ENCODE measurements around the gene AGPAT1.
"Not testable (repeated sequence)": the region's sequence is repeated elsewhere in the genome, so short reads cannot be mapped to it uniquely, and the experiment has no call there.

The AGPAT1 gene, protein sequence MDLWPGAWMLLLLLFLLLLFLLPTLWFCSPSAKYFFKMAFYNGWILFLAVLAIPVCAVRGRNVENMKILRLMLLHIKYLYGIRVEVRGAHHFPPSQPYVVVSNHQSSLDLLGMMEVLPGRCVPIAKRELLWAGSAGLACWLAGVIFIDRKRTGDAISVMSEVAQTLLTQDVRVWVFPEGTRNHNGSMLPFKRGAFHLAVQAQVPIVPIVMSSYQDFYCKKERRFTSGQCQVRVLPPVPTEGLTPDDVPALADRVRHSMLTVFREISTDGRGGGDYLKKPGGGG

GRCh38 chr6:32175711-32176475 is at the start of gene AGPAT1:
AGPAT1 (minus strand) TSS chr6:32176084; CDS start chr6:32171496, 4,588 bp downstream.
- peak; percentile 95 for DNase-seq (ENCODE audit: low read depth)

- no peak for DNase-seq (ENCODE audit: low read depth)
Observed at GRCh38 chr6:32224696-32225095, 48.8 kb upstream of the AGPAT1 start.

DNA sequence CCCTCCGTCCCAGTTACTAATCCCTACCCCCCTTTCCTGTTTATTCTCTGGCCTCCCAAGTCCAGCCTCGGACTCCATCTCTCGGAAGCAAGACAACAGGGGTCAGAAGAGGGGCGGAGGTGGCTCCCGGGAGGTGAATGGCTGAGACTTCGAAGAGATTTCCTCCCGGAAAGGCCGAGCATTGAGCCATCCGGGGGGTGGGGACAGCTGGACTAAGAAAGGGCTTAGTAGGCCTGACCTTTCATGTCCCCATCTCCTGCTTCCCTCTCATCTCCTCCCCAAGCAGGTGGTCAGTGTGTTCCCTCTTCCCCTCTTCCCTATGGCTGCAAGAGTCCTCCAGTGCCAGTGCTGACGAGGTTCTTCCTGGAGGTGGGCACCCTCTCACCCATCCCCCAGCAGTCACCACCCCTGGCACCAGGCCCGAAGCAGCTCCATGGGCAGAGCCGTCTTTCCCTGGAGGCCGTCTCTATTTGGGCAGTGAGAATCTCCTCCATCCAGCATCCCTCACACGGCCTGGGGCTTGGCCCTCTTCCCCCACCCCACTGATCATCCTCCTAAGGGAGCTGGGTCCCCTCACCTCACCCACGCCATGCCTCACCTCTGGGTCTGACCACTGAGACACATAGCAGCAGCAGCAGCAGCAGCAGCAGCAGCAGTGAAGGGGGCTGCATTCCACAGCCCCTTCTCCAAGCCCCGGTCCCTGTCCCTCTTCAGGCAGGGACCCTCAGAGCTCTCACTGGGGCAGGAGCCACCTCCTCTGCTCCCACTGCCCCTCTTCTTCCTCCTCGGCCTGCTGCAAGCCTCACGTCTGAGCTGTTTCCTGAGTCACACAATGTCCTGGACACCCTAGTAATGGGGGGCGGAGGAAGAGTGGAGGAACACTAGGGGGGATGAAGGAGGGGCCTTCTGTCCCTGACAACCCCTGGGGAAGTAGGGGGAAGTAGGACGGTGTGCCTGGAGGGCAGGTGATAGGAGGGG is 47.7 kb upstream of the AGPAT1 start, which contains the start of gene NOTCH4:
Gene NOTCH4 (minus strand): TSS at position 810 of the 978 bp plus-strand sequence. CDS start 139 bp downstream, at position 671.
- no peak for DNase-seq (ENCODE audit: low read depth)

- no peak for DNase-seq (ENCODE audit: low read depth)
Observed at GRCh38 chr6:32222333-32223230, 46.7 kb upstream of the AGPAT1 start.

DNA sequence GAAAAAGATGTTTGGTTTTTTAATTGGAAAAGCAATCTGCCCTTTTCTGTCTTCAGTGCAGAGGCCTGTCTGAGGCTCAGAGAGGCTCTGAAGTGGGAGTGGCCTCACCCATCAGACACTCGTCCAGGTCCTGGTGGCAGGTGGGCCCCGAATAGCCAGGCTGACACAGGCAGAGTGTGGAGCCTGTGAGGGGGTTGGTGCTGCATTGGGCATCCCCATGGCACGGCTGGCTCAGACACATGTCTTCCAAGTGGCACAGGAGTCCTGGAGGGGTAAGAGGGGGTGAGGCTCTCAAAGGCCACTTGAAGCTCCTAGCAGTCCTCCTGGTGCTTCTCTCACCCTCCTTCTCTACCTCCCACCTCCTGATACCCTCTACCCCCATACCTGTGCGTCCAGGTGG is 44.1 kb upstream of the AGPAT1 start:
- DNase-seq (ENCODE audit: low read depth) = no peak

- no peak for DNase-seq (ENCODE audit: low read depth)
Observed at GRCh38 chr6:32218167-32218566, 42.3 kb upstream of the AGPAT1 start.

DNA sequence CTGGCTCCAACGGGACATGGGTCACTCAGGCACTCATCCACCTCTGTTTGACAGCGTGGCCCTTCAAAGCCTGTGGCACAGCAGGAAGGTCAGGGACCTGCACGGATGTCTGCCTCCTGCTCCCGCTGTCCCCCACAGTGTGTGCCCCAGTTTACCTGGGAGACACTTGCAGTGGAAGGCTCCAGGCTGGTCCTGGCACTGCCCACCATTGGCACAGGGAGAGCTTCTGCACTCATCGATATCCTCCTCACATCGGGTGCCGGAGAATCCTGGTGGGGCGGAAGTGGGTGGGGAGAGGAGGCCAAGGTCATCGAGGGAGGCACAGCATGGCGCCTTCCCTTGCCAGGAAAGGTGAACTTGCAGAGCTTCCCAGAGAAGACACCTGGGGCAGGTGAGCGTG is 41.1 kb upstream of the AGPAT1 start:
- no peak for DNase-seq (ENCODE audit: low read depth)

DNA sequence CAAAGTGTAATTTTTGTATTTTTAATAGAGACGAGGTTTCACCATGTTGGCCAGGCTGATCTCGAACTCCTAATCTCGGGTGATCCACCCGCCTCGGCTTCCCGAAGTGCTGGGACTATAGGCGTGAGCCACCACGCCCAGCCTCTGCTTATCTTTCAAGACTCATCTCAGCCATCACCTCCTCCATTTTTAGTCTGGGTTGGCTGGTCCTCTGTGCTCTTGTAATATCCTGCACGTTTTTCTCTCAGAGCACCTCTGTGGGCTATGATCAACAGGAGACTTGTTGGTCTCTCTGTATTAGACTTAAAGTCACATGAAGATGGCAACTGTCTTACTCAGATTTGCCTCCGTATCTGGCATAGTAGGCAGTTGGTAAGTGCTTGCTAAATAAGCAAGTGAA is 40.4 kb upstream of the AGPAT1 start:
- DNase-seq (ENCODE audit: low read depth) = no peak

GRCh38 chr6:32215617-32216016 is 39.7 kb upstream of the AGPAT1 start:
- DNase-seq (ENCODE audit: low read depth) = no peak

- DNase-seq (ENCODE audit: low read depth) = no peak
Observed at GRCh38 chr6:32214126-32214525, 38.2 kb upstream of the AGPAT1 start.

GRCh38 chr6:32213649-32214048 is 37.8 kb upstream of the AGPAT1 start:
- DNase-seq (ENCODE audit: low read depth) = no peak

DNA sequence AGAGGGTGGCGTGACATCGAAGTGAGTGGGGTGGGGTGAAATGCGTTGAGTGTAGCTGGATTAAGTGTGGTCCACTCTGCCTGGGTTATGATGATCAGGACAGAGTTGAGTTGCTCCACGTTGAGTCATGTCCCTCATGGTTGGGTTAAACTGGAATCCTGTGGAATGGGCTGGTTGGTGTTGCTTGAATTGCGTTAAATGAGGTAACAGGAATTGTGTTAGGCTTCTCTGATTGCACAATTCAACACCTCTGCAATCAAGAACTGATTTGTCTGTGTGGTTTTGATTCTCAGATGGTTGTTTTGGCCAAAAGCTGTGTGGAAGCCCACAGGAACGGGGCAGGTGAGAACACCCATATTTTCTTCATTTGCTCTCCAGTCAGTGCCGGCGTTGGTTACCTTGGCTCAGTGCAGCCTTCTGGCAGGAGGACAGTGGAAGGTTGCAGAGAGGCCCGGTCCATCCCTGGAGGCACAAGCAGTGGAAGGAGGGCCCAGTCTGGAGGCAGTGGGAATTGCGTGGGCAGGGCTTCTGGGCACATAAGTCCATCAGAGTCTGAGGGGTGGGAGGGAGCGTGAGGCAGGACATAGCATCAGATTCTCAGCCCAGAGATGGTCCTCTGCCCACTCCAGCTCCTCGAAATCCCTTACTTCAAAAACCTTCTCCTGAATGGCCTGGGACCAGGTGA is 36.3 kb upstream of the AGPAT1 start:
- DNase-seq (ENCODE audit: low read depth) = no peak

GRCh38 chr6:32211432-32211831 is 35.5 kb upstream of the AGPAT1 start:
- DNase-seq (ENCODE audit: low read depth) = not testable (repeated sequence)

DNA sequence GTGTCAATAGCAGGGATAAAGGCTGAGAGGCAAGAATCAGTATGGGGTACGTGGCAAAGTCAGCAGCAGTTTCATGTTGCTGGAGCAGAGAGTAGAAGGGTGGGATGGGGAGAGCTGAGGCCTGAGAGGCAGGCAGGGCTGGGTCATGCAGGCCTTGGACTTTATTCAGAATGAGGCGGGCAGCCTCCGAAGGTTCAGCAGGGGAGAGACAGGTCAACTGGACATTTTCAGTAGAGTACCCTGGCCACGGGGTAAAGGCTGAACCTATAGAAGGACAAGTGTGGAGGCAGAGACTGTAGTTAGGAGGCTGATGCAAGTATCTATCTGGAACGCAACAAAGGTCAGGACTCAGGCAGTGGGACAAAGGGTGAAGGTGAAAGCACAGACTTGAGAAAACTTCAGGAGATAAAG is 34.3 kb upstream of the AGPAT1 start:
- DNase-seq (ENCODE audit: low read depth) = no peak

DNA sequence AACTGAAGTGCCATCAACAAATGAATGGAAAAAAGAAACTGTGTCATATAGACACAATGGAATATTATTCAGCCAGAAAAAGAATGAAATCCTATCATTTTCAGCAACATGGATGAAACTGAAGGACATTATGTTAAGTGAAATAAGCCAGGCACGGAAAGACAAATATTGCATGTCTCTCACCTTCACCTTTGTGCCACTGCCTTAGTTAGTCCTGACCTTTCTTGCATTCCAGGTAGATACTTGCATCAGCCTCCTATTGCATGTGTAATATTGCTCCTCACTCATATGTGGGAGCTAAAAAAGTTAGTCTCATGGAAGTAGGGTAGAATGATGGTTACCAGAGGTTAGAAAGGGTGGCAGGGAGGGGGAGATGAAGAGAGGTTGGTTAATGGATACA is 33.1 kb upstream of the AGPAT1 start:
- DNase-seq (ENCODE audit: low read depth) = no peak

DNA sequence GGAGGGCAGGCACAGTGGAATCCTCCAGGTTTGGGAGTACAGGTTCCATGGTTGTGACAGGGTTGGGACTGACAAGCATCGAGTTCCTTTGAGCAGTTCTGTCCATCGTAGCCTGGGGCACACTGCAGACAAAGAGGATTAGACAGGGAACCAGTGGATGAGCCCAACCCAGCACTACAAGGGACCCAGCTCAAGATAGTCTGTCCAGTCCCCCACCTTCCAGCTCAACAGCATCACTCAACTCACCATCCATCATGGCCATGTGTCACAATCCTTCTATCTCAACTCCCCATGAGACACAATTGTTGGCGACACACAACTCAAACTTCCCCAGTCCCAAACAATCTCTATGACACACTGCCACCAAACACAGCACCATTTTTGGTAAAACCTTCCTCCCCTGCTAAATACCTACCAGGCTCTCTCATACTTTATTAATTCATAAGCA is 28.4 kb upstream of the AGPAT1 start:
- no peak for DNase-seq (ENCODE audit: low read depth)

DNA sequence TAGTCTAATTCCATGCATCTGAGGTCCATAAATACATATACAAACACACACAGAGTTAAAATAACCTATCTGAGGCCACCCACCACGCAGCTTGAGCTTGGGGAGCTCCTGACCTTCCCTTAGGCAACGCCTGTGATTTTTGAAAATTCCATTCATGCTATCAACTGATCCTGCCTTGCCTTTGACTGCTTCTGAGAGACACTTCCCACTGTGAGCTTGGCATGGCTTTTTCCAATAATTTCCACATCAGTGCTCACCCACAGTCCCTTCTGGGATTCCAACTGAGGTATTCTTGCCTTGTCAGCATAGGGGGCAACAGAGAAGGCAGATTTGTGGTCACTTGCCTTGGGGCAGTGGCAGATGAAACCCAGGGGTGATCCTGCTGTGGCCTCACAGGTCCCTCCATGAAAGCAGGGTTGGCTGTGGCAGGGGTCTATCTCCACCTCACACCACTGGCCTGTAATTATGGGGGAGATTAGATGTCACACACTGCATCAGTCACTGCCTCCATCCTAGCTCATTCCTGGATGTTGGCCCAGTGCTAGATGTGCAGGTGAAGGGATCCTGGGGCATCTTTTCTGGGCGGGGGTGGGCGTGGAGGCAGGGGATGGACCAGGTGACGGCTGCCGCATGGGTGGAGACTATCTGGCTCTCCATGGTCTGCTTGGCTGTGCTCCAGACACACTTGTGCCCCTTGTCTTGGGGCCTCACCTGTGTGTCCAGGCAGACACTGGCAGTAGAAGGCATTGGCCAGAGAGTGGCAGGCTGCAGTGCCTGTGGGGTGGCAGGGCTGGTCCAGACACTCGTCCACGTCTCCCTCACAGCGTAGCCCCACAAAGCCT is 27.8 kb upstream of the AGPAT1 start:
- no peak for DNase-seq (ENCODE audit: low read depth)

DNA sequence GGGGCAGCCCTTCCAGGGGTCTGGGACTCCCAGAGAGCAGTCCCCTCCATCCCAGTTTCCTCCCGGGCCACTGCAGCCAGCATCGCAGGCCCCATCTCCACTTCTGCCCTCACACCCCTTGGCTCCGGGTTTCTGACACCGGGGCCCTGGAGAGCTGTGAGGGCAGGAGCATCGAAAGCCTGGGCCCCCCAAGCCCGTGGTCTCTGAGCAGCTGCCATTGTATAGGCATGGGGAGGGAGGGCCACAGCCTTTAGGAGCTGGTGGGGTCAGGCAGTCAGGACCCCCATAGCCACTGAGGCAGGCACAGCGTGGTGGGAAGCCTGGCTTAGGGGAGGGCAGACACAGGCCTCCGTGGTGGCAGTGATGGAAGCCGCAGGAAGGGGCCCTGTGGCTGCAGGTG is 26.3 kb upstream of the AGPAT1 start:
- no peak for DNase-seq (ENCODE audit: low read depth)

DNA sequence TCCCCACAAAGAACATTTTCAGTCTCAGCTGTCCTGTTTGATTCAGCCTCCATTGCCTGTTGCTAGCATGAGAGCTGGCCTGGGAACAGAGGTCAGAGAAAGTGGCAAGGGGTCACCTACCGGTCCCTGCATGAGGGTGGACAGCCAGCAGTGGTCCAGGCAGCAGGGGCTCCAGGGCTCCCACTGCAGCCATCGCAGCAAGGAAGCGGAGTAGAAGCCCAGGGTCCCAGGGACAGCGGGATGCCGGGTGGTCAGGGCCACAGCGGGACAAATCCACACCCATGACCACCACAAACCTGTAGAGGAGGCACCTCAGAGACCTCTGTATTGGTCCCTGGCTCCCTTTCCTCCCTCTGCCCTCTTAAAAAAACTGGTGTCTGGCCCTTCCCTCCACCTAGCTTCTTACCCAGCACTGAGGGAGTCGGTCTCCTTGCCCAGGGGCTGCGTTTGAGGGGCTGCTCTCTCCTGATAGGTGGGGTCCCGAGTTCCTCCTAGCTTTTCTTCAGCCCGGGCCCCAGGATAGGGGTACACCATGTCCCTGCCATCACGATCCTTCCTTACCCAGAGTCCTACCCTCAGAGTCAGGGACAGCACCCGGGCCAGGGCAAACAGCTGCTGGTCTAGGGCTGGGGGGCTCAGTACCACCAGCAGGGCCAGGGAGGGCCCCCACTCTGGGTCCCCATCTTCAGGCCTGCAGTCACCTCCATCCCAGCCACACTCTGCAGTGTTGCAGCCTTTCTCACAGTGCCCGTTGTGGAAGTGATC is 25.0 kb upstream of the AGPAT1 start:
- DNase-seq (ENCODE audit: low read depth) = no peak

Data from activated T-cell treated with anti-CD3 and anti-CD28 coated beads for 24 hours (primary cell).